Neural cell (in vitro differentiated cells): ENCODE data around the gene LDHD. TPM values are rescaled to one million over a fixed set of nuclear protein-coding genes. Genes with fewer than 3 reads are reported as not detected.

ENCODE experiments used
- H2AFZ ChIP-seq: fragments of 200-600, 300-800 bp; sonication (generic), shearing (Covaris generic); 2 replicates; pipeline ENCODE4 v1.6.0; 2014; ENCODE audit warnings: low read depth, mild to moderate bottlenecking, antibody characterized with exemption, low read length, moderate library complexity
- H3F3A ChIP-seq: fragments of 200-600 bp; shearing (Covaris generic); 2 replicates; pipeline ENCODE4 v1.6.1; 2016; ENCODE audit warnings: mild to moderate bottlenecking, moderate library complexity, mixed read lengths, antibody characterized with exemption, low read length; ENCODE audit not compliant: insufficient read depth, poor library complexity, severe bottlenecking
- H3K27ac ChIP-seq: fragments of 200-600, 300-800 bp; sonication (generic), shearing (Covaris generic); 2 replicates; pipeline ENCODE4 v1.5.1; 2014; ENCODE audit warnings: mild to moderate bottlenecking, low read length, moderate library complexity
- H3K27me3 ChIP-seq: fragments of 300-800, 200-600 bp; sonication (generic), shearing (Covaris generic); 2 replicates; pipeline ENCODE4 v1.6.0; 2014; ENCODE audit warnings: mild to moderate bottlenecking, low read depth, low read length, moderate library complexity; ENCODE audit not compliant: insufficient read depth
- H3K36me3 ChIP-seq: fragments of 300-800, 200-600 bp; sonication (generic), shearing (Covaris generic); 2 replicates; pipeline ENCODE4 v1.5.1; 2014; ENCODE audit warnings: mild to moderate bottlenecking, antibody characterized with exemption, low read length, moderate library complexity; ENCODE audit not compliant: insufficient read depth
- H3K4me2 ChIP-seq: fragments of 300-800, 200-600 bp; sonication (generic), shearing (Covaris generic); 2 replicates; pipeline ENCODE4 v1.6.0; 2014; ENCODE audit warnings: mild to moderate bottlenecking, low read length
- H3K4me3 ChIP-seq: fragments of 300-800, 200-600 bp; sonication (generic), shearing (Covaris generic); 2 replicates; pipeline ENCODE4 v1.5.1; 2014; ENCODE audit warnings: mild to moderate bottlenecking, low read length, moderate library complexity
- H3K79me2 ChIP-seq: fragments of 200-600 bp; shearing (Covaris generic); replicated peaks from 2 replicates; pipeline ENCODE4 v1.6.0; 2014; ENCODE audit warnings: mild to moderate bottlenecking, low read length, moderate library complexity; ENCODE audit not compliant: insufficient read depth
- H3K9ac ChIP-seq: fragments of 300-800, 200-600 bp; sonication (generic), shearing (Covaris generic); 2 replicates; pipeline ENCODE4 v1.6.1; 2016; ENCODE audit warnings: mild to moderate bottlenecking, low read length, mixed read lengths
- H3K9me2 ChIP-seq: fragments of 200-600 bp; shearing (Covaris generic); 2 replicates; pipeline ENCODE4 v1.6.1; 2016; ENCODE audit warnings: mild to moderate bottlenecking, low read length, mixed read lengths; ENCODE audit not compliant: insufficient read depth
- H3K9me3 ChIP-seq: fragments of 200-600, 300-800 bp; sonication (generic), shearing (Covaris generic); 2 replicates; pipeline ENCODE4 v1.6.1; 2016; ENCODE audit warnings: mild to moderate bottlenecking, mixed run types, low read length, moderate library complexity, mixed read lengths
- H4K20me1 ChIP-seq: fragments of 200-600 bp; shearing (Covaris generic); 2 replicates; pipeline ENCODE4 v1.6.1; 2016; ENCODE audit warnings: mild to moderate bottlenecking, mixed run types; ENCODE audit not compliant: insufficient read depth
- CTCF ChIP-seq: fragments of 450-650 bp; IDR thresholded peaks from 2 replicates; pipeline ENCODE4 v1.5.1; 2014; ENCODE audit warnings: antibody characterized with exemption, mild to moderate bottlenecking, moderate library complexity; ENCODE audit not compliant: poor library complexity, severe bottlenecking
- EP300 ChIP-seq: fragments of 450-650 bp; conservative IDR thresholded peaks from 2 replicates; pipeline ENCODE4 v1.6.1; 2014; ENCODE audit warnings: antibody characterized with exemption, mild to moderate bottlenecking, moderate library complexity; ENCODE audit not compliant: poor library complexity, severe bottlenecking
- EZH2 ChIP-seq: fragments of 200-600, 300-800 bp; shearing (Covaris generic), sonication (generic); IDR thresholded peaks from 2 replicates; pipeline ENCODE4 v1.6.1; 2014; ENCODE audit warnings: antibody characterized with exemption, low read length, borderline replicate concordance, mild to moderate bottlenecking; ENCODE audit not compliant: insufficient read depth, poor library complexity, severe bottlenecking
- MXI1 ChIP-seq: fragments of 450-650 bp; conservative IDR thresholded peaks from 2 replicates; pipeline ENCODE4 v1.6.1; 2014; ENCODE audit warnings: antibody characterized with exemption, mild to moderate bottlenecking; ENCODE audit not compliant: poor library complexity, severe bottlenecking
- POLR2AphosphoS5 ChIP-seq: IDR thresholded peaks from 2 replicates; pipeline ENCODE4 v1.6.1; 2012
- RAD21 ChIP-seq: fragments of 450-650 bp; conservative IDR thresholded peaks from 2 replicates; pipeline ENCODE4 v1.6.1; 2014; ENCODE audit warnings: antibody characterized with exemption, mild to moderate bottlenecking, moderate library complexity
- REST ChIP-seq: IDR thresholded peaks from 2 replicates; pipeline ENCODE4 v1.6.1; 2012; ENCODE audit warnings: borderline replicate concordance
- SMC3 ChIP-seq: fragments of 450-650 bp; conservative IDR thresholded peaks from 2 replicates; pipeline ENCODE4 v1.6.1; 2014; ENCODE audit warnings: antibody characterized with exemption, mild to moderate bottlenecking, moderate library complexity; ENCODE audit not compliant: poor library complexity
- TAF1 ChIP-seq: IDR thresholded peaks from 2 replicates; pipeline ENCODE4 v1.6.1; 2012; ENCODE audit warnings: low read depth
- polyA plus RNA-seq: library from polyadenylated mRNA; depleted of rRNA; stranded (reverse); fragments of >200 nt; gene quantifications from 2 replicates; pipeline ENCODE4 v1.2.3, GENCODE V29; 2014

LDHD gene
- polyA plus RNA-seq, 1 donor from 2014 or later: not detected

- H4K20me1 ChIP-seq: peaks cover 4% of the 10 kb centered on the region
These were observed 46.4 kb downstream of the LDHD start for GRCh38 chr16:75070012-75070841.

GRCh38 chr16:75068085-75069031 lies 48.2 kb downstream of the LDHD start:
- Histone ChIP-seq H3K9me2 (no peaks in the 10 kb centered on the region), H3F3A (no peaks in the 10 kb centered on the region), H3K36me3 (no peaks in the 10 kb centered on the region), H2AFZ (no peak overlapping the region), H3K4me2 (no peak overlapping the region), H3K27ac (no peak overlapping the region), H3K79me2 (peaks cover 75% of the 10 kb centered on the region), H3K9me3 (no peaks in the 10 kb centered on the region), H3K9ac (no peak overlapping the region), H4K20me1 (peaks cover 4% of the 10 kb centered on the region), H3K27me3 (no peaks in the 10 kb centered on the region), H3K4me3 (no peak overlapping the region)
- TF ChIP-seq CTCF (no peak), POLR2AphosphoS5 (no peak), REST (no peak), EP300 (no peak), MXI1 (no peak), RAD21 (no peak), EZH2 (no peak), TAF1 (no peak), SMC3 (no peak)

More at GRCh38 chr16:75070012-75070841, 46.4 kb downstream of the LDHD start:
- no peak for TF ChIP-seq EZH2
- TF ChIP-seq RAD21: no peak
- TF ChIP-seq SMC3: no peak
- no peaks in the 10 kb centered on the region for H3K9me3 ChIP-seq
- no peak overlapping the region for H3K9ac ChIP-seq
- H3F3A ChIP-seq: no peaks in the 10 kb centered on the region
- no peak overlapping the region for H2AFZ ChIP-seq
- no peak overlapping the region for H3K4me2 ChIP-seq
- H3K27me3 ChIP-seq: no peaks in the 10 kb centered on the region
- no peak overlapping the region for H3K4me3 ChIP-seq
- no peak overlapping the region for H3K27ac ChIP-seq
- H3K9me2 ChIP-seq: no peaks in the 10 kb centered on the region
- H3K79me2 ChIP-seq: peaks cover 65% of the 10 kb centered on the region
- no peaks in the 10 kb centered on the region for H3K36me3 ChIP-seq
